ENCODE data around the gene ACTR2. TPM values are rescaled to one million over a fixed set of nuclear protein-coding genes. Genes with fewer than 3 reads are reported as not detected.

Gene ACTR2
- total RNA-seq = 81.6 and 98.0 TPM in 2 replicates

DNA sequence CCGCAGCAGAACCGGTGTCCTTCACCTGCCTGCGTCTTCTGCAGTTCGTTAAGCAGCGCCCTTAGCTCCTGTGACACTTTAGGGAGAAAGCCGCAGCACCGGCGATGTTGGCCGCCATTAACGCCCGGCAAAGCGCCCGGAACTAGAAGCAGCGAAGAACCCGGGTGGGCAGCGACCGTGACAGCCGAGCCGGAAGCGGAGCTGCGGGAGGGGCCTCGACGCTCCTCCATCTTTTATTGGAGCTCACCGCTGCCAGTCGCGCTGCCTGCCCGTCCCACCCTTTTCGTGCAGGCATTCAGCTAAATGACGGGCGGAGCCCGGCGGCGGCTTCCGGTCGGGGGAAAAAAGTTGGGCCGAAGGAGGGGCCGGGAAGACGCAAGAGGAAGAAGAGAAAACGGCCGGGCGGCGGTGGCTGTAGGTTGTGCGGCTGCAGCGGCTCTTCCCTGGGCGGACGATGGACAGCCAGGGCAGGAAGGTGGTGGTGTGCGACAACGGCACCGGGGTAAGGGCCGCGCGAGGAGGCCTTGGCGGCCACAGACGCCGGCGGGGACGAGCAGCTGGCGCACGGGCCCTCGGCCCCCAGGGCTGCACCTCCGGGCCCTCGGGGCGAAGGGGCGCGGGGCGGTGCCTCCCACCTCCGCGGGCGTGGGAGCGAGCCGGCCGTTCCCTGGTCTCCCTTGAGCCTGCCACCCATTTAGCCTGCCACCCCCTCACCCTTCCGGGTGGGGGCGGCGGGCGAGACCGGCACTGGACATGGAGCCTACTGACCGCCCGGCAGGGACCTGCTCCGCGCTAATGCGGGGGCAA is at the start of gene ACTR2:
ACTR2 (plus strand) TSS at position 376 of the 807 bp plus-strand sequence; CDS start at position 455, 79 bp downstream.

Other genes with a start within 250 kb of the ACTR2 start
- 4.2 and 5.6 TPM in 2 replicates for gene SLC1A4, start 238.4 kb upstream of the ACTR2 start, total RNA-seq
- gene CEP68, start 171.4 kb upstream of the ACTR2 start, total RNA-seq = 5.2 and 6.7 TPM in 2 replicates
- 68.8 and 98.6 TPM in 2 replicates for gene RAB1A, start 97.7 kb upstream of the ACTR2 start, total RNA-seq
- gene SPRED2, start 204.8 kb downstream of the ACTR2 start, total RNA-seq = 9.9 and 11.0 TPM in 2 replicates

Data from airway epithelial cell (primary cell).